ENCODE results near the gene C2CD4A.

C2CD4A gene

DNA sequence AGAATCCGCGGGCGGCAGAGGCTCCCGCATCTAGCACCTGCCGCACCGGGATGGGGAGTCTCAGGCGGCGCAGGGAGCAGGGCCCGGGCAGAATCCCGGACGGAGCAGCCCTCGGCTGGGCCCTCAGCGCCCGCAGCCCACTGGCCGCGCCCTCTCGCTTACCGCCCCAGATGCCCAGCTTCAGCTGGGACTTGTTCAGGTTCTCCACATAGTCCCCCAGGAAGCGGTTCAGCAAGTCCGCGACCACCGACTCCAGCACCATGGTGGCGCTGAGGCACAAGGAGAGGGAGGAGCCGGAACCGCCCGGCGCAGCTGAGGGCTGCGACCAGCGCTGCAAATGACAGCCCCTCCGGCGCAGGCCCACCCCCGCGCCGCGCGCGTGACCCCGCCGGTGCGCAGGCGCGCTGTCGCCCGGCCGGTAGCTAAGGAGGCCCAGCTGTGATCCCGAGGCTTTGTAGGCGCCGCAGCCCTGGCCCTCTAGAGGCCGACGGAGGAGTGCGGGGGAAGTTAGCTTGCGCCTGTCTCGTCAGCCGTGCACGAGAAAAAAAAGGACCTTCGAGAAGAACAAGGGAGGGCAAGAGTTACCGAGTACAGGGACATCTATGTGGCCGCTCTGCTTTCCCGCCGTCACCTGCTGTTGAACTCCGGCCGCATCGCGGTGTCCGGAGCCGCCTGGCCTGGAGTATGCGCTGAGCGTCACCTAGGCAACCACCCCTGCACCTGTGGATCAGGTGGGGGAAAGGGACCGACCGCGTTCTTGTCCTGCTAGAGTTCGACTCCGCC, 6.5 kb upstream of the C2CD4A start, which contains the start of gene VPS13C:
Gene VPS13C, minus strand, starts transcription at position 335 of the 783 bp plus-strand sequence. Its CDS starts 73 bp downstream, at position 262.
- peak; percentile 94 for DNase-seq

DNA sequence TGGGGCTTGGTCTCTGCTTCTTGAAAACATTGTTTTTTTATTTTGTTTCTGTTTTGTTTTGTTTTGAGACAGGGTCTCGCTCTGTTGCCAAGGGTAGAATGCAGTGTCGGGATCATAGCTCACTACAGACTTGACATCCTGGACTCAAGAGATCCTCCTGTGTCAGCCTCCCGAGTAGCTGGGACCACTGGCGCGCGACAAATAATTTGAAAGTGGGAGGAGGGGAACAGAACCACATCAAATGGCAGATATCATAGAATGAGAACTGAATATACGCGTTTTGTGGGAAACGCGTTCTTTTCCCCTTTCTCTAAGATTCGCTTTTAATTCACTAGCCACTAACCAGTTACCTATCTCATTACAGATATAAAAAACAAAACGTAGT, 5.9 kb upstream of the C2CD4A start:
- DNase-seq = no peak

DNA sequence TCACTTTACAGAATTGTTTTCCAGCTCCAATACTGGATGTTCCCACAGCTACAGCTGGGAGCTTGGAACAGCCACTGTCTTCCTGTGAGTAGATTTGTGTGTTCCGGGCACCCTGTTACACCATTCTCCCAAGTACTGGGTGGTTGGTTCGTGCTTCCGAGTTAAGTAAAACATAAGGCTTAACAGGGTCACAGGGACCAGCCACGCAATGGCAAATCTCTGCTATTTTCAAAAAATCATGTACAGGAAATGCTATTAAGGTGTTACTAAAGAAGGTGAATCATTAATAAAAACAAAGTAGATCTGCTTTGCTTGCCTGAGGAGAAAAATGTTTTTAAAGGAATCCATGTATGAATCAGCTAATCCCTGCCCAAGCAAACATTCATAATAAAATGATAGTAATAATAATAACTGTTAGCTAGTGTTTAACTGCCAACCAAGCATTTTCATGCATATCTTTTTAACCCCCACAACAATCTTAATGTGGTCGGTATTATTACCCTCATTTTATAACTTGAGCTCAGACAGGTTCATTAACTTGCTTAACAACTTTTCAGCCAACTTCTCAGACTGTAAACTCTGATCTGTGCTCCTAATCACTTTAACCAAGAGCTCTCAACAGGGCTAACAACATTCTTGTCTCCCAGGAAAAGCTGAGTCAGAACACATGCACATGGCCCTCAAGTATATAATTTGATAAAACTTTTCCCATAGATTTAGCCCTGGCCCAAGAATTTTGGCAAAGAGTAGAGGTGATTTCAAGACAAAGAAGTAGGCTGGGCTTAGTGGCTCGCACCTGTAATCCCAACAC, 2.7 kb upstream of the C2CD4A start:
- DNase-seq = no peak

DNA sequence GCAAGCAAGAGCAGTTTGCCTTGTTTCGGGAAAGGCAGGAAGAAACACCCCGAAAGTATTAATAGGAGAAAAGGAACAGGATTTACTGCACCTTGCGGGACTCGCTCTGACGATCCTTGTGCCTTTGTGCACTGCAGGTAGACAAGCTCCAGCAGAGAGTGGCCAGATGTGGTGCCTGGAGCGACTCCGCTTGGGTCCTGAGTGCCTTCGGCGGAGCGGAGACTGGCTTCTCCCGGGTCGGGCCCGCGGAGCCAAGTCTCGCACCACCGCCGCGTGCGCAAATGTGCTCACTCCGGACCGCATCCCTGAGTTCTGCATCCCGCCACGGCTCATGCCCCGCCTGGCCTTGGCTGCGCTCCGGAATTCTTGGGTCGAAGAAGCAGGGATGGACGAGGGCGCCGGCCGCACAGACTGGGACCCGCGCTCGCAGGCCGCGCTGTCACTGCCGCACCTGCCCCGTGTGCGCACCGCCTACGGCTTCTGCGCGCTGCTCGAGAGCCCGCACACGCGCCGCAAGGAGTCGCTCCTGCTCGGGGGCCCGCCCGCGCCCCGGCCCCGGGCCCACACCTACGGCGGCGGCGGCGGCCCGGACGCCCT, 769 bp downstream of the C2CD4A start:
- no peak for DNase-seq

DNA sequence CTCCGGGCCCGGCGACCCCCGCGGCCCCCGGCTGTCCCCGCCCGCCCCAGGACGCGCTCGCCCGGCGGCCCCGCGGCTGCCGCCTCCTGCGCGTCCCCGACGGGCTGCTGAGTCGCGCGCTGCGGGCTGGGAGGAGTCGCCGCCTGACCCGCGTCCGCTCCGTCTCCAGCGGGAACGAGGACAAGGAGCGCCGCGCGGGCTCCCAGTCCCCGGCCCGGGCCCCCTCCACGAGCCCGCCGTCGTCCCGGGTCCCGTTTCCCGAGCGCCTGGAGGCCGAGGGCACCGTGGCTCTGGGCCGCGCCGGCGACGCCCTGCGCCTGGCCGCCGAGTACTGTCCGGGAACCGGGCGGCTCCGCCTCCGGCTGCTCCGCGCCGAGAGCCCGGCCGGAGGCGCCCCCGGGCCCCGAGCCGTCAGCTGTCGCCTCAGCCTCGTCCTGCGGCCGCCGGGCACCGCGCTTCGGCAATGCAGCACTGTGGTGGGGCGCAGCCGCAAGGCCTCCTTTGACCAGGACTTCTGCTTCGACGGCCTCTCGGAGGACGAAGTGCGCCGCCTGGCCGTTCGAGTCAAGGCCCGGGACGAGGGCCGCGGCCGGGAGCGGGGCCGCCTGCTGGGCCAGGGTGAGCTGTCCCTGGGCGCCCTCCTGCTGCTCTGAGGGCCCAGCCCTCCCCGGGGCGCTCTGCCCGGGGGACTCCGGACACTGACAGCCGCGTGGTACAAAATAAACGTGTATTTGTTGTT, 1.5 kb downstream of the C2CD4A start:
- no peak for DNase-seq

DNA sequence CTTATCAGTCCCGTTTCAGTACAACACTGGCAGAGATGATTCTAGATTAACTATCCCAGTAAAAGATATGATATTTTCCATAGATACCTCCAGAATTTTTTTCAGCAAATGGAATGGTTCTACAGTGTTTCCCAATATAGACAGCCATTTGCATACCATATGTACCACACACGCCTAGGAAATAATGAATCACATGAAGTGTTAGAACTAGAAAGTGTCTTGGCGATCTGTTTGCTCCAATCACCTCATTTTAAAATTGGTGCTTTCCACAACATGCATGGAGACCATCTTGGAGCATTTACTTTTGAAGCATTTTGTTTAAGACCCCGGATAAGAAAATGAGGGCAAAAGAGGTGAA, 2.0 kb downstream of the C2CD4A start:
- DNase-seq = no peak

DNA sequence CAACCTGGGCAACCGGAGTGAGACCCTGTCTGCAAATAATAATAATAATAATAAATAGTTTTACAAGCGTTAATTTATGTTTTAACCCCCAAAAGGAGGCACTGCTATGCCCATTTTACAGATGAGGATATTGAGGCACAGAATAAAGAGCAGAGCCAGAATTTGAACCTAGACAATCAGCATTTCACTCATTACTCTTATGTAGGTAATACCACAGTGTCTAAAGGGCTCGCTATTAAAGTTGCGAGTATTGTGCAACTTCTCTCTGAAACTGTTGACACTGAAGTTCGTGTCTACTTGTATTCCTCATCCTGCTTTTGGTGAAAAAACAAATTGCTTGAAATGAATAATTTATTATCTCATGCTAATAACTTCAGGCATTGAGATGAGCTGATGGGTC, 2.8 kb downstream of the C2CD4A start:
- DNase-seq = no peak

DNA sequence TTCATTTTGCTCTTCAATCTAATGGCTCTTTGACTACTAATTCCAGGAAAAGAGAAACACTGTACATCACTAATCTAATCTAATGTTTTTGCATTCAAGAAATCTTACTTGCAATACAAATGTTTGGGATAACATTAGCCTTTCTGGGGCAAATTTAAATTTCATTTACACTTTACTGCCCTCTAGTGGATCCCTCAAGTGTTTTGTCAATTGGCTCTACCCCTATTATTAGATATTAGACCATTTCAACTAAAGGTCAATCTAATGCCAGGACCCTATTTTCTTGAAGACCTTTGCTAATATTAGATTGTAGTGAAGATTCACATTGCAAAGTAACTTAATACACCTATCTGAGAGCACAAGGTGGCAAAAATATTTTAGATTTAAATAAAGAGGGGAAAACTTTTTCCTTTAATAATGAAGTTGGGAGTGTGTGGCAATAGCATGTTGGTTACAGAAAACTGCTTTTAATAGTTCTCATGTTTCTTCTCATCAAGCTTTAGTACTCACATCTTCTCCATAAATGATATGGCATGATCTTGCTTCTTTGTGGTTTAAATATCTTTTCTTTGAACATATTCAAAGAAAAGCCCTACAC, 5.0 kb downstream of the C2CD4A start:
- DNase-seq = peak; percentile 64

DNA sequence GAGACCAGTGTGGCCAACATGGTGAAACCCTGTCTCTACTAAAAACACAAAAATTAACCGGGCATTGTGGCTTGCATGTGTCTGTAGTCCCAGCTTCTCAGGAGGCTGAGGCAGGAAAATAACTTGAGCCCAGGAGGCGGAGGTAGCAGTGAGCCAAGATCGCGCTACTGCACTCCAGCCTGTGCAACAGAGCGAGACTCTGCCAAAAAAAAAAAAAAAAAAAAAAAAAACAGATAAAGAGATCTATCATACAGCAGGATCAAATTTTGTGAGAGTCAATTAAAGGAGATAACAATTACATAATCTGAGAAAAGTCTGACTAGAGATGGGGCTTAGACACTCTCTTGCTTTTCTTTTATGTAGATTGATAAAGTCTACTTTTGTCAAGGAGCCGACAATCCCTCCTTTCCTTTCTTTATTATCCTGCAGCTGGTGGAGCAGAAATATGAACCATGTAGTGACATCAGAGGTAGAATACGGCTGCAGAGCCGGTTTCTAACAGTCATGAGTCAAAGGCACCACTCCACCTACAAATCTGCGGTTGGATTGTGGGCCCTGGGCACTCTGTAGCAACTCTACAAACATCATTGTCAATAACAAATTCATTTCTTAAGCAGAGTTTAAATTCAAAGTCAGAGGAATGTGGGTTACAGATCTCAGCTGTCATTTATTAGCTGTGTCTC, 9.0 kb downstream of the C2CD4A start:
- no peak for DNase-seq

DNA sequence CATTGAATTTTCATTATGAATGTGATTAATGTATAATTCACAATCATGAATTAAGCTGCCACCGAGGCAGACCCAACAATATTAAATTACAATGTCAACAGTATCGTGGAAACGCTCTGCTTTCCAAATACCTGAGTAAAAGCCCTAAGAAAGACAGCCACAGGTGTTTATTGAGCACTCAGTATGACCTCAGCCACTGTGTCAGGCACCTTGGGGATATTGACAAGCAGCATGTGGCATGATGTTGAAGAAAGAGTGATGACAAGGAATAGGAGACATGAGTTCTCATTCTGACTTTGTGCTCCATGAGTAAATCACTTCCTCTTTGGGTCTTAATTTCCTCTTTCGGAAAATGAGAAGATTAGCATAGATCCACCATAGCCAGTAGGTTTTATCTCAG, 12.8 kb downstream of the C2CD4A start:
- DNase-seq = no peak

DNA sequence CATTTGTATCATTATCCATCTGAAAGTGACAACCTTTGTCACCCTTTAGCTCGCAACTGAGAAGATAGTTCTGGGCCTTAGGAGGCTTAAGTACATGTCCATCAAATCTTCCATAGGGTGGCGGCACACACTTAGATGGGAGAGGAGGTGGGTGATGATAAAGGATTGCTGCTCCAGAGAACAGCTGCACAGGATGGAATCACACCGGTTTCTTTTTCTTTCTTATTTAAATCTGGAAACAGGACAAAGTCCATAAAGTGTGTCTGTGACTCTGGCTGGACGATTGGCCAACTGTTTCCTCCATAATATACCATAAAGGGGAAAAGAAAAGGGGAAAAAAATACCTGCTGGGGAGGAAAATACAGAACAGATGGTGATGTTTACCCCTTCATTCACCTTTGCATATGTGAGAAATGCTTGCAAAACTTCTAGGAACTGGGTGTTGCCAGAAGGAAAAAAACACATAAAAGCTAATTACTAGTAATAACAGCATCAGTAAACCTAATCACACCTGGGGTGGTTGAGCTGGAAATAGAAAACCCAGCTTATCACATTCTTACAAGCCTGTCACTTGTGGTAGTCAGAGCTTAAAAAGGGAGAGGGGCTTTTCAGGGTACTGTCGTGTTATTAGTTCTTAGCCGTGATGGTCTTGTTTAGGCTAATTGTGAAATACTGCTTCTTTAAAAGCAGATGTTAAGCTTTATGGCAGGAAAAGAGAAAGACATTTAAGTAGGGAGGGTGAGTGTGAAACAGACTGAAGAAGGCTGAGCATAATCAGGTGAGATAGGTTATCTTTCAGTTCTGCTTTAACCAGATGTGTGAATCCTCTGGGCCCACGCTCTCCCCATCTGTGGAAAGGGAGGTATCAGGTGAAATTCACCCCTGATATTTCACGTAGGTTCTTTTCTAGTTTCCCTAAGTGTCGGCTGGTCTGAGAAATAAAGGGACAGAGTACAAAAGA, 16.7 kb downstream of the C2CD4A start:
- DNase-seq = no peak

DNA sequence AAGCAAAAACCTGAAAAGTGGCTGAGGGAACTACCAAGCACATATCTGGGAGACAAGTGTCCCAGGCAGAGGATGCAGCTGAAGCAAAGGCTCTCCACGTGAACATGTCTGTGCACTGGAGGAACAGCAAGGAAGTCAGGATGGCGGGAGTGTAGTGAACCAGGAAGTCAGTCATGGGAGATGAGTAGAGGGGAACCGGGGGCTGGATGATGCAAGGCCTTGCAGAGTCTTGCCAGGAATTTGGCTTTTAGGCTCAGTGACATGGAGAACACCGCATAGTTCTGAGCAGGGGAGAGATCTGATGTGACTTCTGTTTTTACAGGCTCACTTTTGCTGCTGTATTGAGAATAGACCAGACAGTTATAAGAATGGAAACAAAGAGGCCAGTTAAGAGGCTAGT, 19.0 kb downstream of the C2CD4A start:
- no peak for DNase-seq

DNA sequence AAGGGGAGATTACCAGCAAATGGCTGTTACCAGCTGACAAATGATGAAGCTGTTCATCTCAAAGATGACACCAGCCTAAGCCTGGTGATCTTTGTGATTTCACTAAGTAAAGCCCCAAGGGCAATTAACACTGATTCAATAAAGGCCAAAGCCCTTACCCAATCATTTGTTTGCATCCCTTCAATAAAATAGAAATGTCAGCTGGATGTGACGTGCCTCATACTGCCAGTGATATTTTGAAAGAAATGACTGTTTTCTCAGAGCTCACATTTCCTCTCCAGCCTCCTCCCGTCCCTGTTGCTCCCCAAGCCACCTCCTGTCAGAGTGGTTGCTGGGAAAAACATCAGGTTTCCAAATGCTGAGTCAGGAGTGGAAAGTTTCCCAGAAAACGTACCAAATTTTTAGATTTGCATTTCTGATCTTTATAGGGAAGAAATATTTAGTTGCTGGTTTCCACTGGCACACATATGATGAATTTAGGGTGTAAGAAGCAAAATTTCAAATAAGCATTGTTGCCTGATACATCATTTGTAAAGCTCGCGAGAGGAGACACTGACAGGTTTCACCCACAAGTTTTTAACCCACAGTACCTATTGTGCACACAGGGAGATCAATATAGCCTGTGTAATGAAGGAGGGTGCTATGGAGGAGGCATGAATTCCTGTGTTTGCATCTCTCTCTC, 21.0 kb downstream of the C2CD4A start:
- DNase-seq = no peak

DNA sequence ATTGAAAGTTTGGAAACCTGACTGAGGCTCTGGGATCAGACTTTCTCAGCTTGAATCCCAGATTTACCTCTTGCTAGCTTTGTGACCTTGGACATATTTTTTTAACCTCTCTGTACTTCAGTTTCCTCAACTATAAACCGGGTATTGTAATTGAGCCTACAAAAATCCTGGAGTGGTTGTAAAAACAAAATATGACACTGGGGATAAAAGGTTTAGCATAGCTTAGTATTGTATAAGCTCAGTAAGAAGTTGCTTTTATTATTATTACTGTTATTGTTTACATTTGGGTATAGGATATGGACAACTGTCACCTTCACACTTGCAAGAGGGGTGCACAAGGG, 21.5 kb downstream of the C2CD4A start:
- DNase-seq = no peak

DNA sequence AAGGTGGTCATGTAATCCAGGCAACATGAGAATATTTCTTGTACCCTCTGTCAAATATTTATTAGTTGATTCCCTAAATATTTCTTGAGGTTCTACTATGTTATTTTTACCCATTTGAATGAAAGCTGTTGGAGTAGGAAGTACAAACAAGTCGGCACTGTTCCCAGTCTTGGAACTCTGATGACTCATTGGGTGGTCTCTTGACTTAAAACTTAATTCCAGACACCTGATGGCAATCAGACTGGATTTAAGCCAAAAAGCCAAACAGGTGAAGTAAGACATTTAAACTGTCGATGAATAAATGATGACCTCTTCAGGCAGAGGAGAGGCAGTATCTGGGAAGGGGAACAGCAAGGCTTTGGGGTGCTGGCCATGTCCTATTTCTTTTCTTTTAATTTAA, 22.8 kb downstream of the C2CD4A start:
- no peak for DNase-seq

DNA sequence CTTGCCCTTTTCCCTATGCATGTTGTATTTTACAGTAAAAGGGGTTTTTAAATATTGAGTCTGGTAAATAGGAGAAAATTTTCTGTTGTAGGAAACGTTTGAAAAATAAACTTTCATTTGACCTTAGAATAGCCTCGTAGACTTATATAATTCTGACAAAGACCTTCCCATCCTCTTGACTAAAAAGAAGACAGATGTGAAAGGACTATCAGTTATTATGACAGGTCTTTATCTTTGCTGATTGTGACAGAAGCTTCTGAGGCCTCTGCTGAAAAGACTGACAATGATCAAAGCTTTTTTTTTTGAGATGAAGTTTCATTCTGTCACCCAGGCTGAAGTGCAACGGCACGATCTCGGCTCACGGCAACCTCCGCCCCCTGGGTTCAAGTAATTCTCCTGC, 24.2 kb downstream of the C2CD4A start:
- DNase-seq = no peak

DNA sequence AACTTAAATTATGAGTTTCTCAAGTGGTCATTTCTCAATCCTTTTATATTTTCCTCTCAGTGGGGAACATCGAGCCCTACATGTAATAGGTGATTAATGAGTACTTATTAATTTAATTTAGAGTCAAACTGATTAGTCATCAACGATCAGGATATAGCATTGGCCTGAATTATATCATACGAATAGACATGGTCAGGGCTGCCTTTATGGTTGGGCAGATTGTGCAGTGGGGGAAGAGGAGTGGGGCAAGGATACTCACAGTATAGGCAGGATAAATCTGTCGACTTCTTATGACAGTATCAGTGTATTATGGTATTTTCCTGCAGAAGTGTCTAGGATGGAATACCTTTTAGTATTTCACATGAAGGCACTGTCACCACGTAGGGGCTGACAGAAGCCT, 27.0 kb downstream of the C2CD4A start:
- no peak for DNase-seq

DNA sequence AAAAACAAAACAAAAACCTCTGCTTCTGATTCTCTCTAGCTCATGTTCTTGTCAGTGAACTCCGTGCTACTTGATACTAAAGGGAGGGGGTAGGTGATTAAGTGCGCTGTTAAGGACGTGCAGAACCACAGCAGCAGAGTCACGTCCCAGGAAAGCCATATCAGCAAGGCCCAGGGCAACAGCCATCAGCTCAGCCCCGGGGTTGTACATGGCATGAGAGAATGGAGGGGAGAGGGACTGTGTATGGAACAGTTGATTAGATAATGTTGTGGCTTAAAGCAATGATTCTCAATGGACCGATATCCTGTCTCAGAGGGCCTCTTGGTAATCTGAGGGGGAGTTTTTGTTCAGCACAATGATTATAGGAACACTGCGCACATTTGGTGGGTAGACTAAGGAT, 27.6 kb downstream of the C2CD4A start:
- DNase-seq = peak; percentile 95

DNA sequence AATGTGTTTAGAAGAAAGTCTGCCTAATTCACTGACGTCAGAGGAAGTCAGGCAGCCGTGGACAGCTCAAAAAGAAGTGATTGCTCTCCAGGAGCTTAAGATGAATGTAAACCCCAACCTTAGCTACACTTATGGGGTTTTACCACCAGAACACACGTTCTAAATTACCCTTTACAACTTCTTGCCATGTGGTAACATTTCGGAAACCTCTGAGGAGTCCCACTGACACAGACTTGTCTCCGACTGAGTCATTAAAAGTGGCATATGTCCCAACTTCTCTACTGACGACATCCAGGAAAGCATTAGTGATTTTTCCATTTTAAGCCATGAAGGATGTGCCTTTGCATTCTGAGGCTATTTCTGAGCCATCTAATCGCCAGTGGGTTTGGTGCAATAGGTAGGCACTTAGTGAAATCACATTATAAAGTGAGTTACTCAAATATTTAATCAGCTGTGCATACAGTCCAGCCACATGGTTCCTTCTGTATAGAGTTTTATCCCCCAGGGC, 32.4 kb downstream of the C2CD4A start:
- no peak for DNase-seq

DNA sequence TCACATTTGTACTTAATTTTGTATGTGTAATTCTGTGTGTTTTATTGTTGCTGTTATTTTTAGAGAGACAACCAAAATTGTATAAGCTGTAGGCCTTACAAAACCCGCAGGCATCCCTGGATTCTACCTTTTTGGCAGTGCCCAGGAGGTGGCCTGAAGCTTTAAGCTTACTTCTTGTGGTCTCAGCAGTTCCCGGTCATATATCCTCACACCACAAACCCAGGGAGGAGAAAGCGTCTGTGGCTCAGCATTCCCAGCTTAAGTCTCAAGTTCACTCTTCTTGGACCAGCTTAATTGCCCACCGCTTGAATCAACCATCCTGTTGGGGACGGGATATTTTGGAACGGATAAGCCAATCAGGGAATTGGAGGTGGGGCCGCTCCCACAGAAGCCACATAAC, 36.7 kb downstream of the C2CD4A start:
- no peak for DNase-seq
